HTR-8/SVneo (cell line): ENCODE data around the gene KDM1A.

Experiments
- DNase-seq: peaks from one replicate; pipeline ENCODE4 v3.0.0; 2011; ENCODE audit warnings: low spot score, mixed read lengths; ENCODE audit not compliant: insufficient read length
- FAIRE-seq: peaks from 2 replicates; lab custom pipeline; 2011; peaks lifted over from hg19 to GRCh38; lab: Jason Lieb, UNC

KDM1A gene

DNA sequence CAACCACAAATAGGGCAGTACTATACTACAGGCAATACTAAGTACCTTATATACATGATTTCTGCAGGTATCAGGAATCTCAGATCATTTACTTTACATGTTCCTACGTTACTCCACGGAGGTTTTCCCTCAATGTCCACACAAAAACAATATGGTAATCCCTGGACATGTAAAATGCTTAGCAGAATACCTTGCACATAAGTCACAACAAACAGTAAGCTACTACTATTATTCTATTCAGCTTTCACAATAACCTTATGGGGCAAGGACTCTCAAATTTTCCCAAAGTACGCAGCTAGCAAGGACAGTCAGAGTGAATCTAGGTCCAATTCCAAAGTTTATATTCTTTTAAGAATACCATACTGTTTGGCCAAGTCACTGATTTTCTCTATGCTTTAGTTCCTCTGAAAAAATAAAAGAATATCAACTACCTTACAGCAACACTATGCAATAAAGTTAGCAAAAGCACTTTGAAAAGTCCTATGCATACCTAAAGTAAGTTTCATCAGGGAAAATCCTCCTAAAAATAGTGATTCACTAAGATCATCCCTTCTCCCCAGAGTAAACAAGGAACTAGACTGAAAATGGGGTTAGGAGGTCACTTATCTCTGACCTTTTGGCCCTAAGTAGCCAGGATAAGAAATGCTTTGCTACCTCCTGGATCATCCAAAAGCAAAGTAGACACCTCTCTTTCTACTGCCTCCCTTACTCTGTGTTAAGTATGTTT lies 82.0 kb downstream of the KDM1A start:
- FAIRE-seq (no peak), DNase-seq (no peak)

DNA sequence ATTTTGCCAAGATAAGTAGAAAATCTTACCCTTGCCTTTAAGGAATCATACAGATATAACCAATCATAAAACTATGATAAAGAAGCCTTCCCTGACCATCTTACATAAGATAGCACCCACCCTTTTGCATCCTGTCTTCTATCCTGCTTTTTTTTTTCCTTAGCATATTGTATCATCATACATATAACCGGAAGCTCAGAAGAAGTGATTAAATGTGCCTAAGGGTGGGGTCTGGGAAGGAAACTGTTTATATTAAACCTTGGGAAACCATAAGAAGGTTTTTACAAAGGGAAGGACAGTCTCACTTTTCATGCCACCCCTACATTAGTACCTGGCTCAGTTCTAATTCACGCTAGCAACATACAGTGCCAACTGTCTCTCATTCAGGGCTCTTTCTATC lies 82.6 kb downstream of the KDM1A start:
- FAIRE-seq (no peak), DNase-seq (no peak)

- DNase-seq = no peak
Observed at GRCh38 chr1:23102289-23102688, 83.0 kb downstream of the KDM1A start.

GRCh38 chr1:23103001-23103889 lies 84.0 kb downstream of the KDM1A start:
- FAIRE-seq (peak; percentile 54), DNase-seq (peak; percentile 45)

More at GRCh38 chr1:23102289-23102688, 83.0 kb downstream of the KDM1A start:
- no peak for FAIRE-seq

DNA sequence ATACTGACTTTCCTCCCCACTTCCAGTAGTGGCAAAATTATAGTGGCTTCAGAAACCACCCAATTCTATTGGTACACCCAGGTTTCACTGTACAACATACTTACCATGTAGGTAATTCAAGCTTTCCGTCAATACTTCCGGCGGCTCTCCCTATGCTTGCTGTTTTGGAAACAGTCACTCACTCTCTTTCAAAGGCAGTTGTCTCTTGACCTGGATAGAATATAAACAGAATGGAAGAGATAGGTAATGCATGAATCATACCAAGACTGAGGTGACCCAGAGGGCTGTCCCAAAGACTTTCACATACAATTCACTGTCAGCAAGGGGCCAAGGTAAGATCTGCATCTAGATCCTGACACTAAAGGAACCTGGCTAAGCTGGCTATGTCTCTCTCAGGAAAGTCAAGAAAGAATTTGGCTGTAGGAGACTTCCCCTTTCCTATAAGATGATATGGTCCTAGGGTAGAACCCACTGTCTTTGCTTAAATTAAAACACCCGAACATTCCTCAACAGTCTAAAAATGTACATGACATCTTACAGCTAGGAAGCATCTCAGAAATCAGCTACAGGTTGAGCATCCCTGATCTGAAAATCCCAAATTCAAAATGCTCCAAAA lies 89.8 kb downstream of the KDM1A start:
- FAIRE-seq (no peak), DNase-seq (no peak)

DNA sequence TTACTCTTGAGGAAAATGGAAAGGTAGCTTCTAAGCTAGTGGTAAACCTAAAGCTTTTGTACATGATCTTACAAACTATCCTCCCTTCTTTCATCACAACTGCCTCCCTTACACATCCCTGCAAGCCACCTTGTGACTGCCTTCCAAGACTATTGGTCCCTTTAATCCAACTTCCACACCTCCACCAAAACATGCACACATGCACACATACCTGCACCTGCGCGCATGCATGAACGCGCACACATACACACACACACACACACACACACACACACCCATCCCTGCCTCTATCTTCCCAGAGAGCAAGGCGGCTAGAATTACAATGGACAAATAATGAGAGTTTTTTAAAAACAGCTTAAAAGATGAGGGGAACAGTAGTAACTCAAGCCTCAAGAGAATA lies 91.1 kb downstream of the KDM1A start:
- FAIRE-seq = no peak
- DNase-seq = no peak

- DNase-seq (no peak), FAIRE-seq (no peak)
Observed at GRCh38 chr1:23111600-23112535, 92.6 kb downstream of the KDM1A start.

GRCh38 chr1:23114424-23115079 lies 95.3 kb downstream of the KDM1A start:
- DNase-seq = no peak
- no peak for FAIRE-seq

DNA sequence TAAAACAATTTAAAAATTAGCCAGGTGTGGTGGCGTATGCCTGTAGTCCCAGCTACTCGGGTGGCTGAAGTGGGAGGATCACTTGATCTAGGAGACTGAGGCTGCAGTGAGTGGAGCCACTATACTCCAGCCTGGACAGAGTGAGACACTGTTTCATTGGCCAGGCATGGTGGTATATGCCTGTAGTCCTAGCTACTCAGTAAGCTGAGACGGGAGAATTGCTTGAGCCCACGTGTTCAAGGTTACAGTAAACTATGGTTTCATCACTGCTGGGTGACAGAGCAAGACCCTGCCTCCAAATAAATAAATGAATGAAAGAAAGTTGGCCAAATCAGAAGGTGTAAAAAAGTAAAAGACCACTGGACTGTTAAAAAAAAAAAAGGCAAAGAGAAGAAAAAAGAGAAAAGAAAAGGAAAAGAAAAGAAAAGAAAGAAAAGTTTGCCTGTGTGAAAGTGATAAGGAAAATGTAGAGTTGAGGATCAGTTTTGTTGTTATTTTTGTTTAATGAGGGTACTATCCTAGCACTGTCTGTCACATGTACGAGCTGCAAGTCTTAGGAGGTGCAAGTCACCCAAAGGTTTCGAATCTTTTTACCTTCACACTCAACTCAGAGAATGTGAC lies 97.1 kb downstream of the KDM1A start:
- DNase-seq (no peak), FAIRE-seq (no peak)

DNA sequence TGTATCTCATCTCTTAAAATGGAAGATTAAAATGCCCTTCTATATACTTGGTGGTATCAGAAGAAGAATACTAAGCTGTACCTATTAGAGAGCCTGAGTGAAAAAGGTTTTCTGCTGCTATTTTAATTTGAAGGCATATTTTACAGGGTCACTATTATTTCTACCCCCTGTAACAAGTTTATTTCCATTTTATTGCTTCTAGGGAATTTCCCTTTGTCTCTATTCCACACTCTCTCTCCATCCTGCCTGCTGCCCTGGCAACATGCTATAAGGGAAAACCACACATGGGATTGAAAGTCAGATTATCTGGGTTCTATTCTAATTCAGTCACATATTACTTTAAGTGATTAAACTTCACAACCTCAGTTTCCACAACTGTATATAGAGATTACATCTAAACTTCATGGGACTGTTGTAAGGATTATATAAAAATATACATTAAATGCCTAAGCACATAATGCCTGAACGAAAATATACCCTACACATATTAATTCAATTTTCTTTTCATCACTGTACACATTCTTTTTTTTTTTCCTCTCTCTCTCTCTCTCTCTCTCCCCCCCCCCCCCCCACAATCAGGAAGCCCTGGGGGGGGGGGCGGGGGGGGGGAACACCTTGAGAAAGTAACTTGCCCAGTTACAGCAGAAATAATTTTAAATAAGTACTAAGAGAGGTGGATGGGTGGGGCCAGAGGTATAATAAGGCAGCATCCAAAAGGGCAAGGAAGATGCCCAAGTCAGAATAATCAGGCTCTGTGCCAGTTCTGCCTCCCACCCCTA lies 97.8 kb downstream of the KDM1A start:
- FAIRE-seq = no peak
- no peak for DNase-seq

DNA sequence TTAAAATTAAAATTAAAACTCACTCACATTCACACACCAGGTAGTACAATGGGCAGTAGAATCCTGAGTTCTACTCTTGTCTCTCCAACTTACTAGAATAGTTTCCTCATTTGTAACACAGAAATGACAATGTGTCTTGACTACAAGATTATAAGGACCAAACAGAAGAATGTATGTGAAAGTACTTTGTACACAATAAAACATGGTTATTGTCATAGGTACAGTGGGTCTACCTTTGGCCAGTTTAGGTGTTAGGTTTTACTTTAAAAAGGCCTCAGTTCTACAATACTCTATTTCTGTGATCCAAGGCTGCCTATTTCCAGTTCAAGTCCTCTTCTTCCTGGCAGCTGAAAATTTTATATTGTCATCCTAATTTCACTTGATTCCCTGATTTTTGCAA lies 99.1 kb downstream of the KDM1A start:
- DNase-seq = no peak
- no peak for FAIRE-seq

DNA sequence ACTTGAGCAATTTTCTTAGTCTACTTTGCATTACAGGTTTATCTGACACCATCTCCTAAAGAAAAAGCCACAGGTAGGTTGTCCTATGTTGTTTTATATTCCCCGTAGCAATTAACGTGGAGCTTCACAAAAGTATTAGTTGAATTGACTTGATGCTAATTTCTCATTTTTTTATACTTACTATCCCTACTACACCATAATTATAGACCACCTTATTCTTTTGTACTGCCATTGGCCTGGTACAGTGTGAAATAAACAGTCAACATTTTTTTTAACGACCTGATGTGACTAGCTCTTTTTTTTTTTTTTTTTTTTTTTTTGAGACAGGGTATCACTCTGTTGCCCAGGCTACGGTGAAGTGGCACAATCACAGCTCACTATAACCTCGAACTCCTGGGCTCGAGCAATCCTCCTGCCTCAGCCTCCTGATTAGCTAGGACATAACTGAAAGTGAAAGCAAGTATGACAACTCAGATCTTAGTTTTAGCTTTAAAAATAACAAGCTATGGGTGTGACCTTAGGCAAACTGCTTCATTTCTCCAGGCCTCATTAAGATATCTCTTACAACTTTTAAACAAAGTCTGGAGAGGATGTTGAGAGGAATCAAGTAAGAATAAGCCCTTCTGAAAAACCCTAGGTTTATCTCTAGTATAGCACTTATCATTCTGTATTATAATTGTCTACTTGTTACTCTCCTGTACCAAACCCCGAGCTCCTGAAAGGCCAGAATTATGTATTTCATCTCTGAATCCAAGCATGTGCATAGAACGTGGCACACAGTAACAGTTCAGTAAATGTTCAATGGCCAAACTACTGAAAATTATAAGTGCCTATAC lies 99.9 kb downstream of the KDM1A start:
- FAIRE-seq (no peak), DNase-seq (no peak)

DNA sequence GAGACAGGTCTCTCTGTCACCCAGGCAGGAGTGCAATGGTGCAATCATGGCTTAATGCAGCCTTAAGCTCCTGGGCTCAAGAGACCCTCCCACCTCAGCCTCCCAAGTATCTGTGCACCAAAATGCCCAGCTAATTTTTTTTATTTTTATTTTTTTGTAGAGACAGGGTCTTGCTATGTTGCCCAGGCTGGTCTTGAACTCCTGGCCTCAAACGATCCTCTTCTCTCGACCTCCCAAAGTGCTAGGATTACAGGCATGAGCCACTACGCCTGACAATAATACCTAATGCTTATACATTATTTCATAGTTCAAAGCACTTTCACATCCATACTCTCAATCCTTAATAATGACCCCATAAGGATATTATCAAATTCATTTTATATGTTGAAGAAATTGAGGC lies 101.1 kb downstream of the KDM1A start:
- no peak for FAIRE-seq

DNA sequence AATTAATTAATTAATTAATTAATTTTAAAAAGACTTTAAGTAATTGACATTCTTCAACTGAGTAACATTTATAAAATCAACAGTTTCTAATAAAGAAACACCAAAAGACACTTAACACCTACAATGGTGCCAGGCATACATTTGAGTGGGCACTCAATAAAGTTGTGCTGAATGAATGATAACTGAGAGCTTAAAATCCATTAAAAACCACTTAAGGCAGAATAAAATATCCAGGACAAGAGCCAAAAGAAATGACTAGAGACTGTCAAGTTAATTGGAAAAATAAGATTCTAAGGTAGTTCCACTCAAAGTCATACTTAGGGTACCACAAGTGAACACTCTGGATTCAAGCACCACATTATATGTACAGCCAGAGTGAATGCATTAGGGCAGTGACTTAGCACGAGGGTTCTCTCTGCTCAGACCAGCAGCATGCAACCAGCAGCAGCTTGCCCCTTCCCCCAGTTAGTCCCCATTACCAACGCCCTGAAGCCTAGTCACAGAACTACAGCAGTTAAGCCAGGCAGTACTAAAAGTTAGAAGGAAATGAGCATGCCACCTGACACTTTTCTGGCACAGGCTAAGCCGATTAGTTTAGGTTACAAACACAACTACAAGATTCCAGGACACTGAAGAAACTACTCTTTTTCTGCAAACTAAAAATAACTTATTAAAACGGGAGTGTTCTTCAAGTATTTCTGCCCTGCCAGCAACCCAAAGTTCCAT lies 102.9 kb downstream of the KDM1A start:
- DNase-seq (no peak), FAIRE-seq (no peak)

More for the DNA sequence above, 101.1 kb downstream of the KDM1A start:
- DNase-seq = no peak

GRCh38 chr1:23122796-23123195 lies 103.5 kb downstream of the KDM1A start:
- DNase-seq (no peak), FAIRE-seq (no peak)

- DNase-seq (no peak), FAIRE-seq (no peak)
Observed at GRCh38 chr1:23123528-23123927, 104.3 kb downstream of the KDM1A start.
